PFSK-1 (cell line): ENCODE data around the gene DPP8.

Experiments
- POLR2AphosphoS5 ChIP-seq: IDR thresholded peaks from 2 replicates; pipeline ENCODE4 v1.6.1; 2012; ENCODE audit warnings: low read depth, mild to moderate bottlenecking, control low read depth, low read length, moderate library complexity
- REST ChIP-seq, 2 experiments: IDR thresholded peaks; 2 replicates each; pipeline versions ENCODE4 v1.6.1 to v1.8.0; 2011 to 2012; ENCODE audit warnings: low read depth in 2 of 2, low read length in 2 of 2, control low read depth in 1 of 2, inconsistent platforms in 1 of 2, mild to moderate bottlenecking in 1 of 2, moderate library complexity in 1 of 2; ENCODE audit not compliant: insufficient read depth in 1 of 2
- TAF1 ChIP-seq: IDR thresholded peaks from 2 replicates; pipeline ENCODE4 v1.6.1; 2012; ENCODE audit warnings: low read length, control low read depth, borderline replicate concordance; ENCODE audit not compliant: insufficient read depth

GRCh38 chr15:65393557-65393956 lies 123.9 kb downstream of the DPP8 start:
- TF ChIP-seq TAF1 = no peak
- no peak for TF ChIP-seq REST (IDR thresholded peaks at IDR 0.05; ENCODE audit: insufficient read depth in 1 of 2, low read depth in 2 of 2, low read length in 2 of 2)
- TF ChIP-seq POLR2AphosphoS5 = no peak
